GM12891 (cell line): ENCODE results near the gene DDC.

Source experiments
- POLR2A ChIP-seq: IDR thresholded peaks from 2 replicates; pipeline ENCODE4 v1.6.1; 2011; ENCODE audit warnings: low read depth, low read length, control low read depth
- POLR2AphosphoS5 ChIP-seq: IDR thresholded peaks from 2 replicates; pipeline ENCODE4 v1.6.1; 2011; ENCODE audit warnings: low read depth, low read length, control low read depth
- SPI1 ChIP-seq: IDR thresholded peaks from 2 replicates; pipeline ENCODE4 v1.6.1; 2011; ENCODE audit warnings: low read depth, low read length, control low read depth
- TAF1 ChIP-seq: IDR thresholded peaks from 2 replicates; pipeline ENCODE4 v1.6.1; 2011; ENCODE audit warnings: low read depth, low read length, control low read depth

GRCh38 chr7:50422858-50423257 is 142.3 kb downstream of the DDC start:
- no peak for TF ChIP-seq POLR2AphosphoS5
- no peak for TF ChIP-seq POLR2A
- no peak for TF ChIP-seq SPI1
- no peak for TF ChIP-seq TAF1
